ENCODE data around the gene PLXNB1. TPM values are rescaled to one million over a fixed set of nuclear protein-coding genes. Genes with fewer than 3 reads are reported as not detected.

The PLXNB1 gene
- total and polyA plus RNA-seq, 2 of the 13 experiments (the other 11 are each of a cell fraction or from before 2014, with no cell fraction given) = 86.0 to 143 TPM

GRCh38 chr3:48431224-48432029, 1.5 kb upstream of the PLXNB1 start (continued):
- TF ChIP-seq ZNF18 (CRISPR knock-in tag; IDR thresholded peaks at IDR 0.05; ENCODE audit: insufficient replicate concordance) (peak; percentile 93), ZKSCAN8 (CRISPR knock-in tag; IDR thresholded peaks at IDR 0.05; ENCODE audit: borderline replicate concordance) (peak; percentile 85), SNRNP70 (IDR thresholded peaks at IDR 0.05; ENCODE audit: low read depth, low read length) (no peak), ZBTB1 (CRISPR knock-in tag; IDR thresholded peaks at IDR 0.05; ENCODE audit: borderline replicate concordance) (no peak), THAP11 (CRISPR knock-in tag; IDR thresholded peaks at IDR 0.05) (0 out of 2 replicates have a peak, but pooled peaks have one; percentile 60), ZNF569 (CRISPR knock-in tag; IDR thresholded peaks at IDR 0.05; ENCODE audit: borderline replicate concordance) (no peak), PBX3 (CRISPR knock-in tag; IDR thresholded peaks at IDR 0.05; ENCODE audit: borderline replicate concordance) (no peak), DMTF1 (CRISPR knock-in tag; IDR thresholded peaks at IDR 0.05) (no peak), GABPB1 (CRISPR knock-in tag; IDR thresholded peaks at IDR 0.05) (peak; percentile 46), JARID2 (CRISPR knock-in tag; IDR thresholded peaks at IDR 0.05; ENCODE audit: insufficient replicate concordance) (no peak), MAX (IDR thresholded peaks at IDR 0.05) (no peak), ZNF589 (CRISPR knock-in tag; conservative IDR thresholded peaks at IDR 0.05) (no peak), ELF4 (CRISPR knock-in tag; IDR thresholded peaks at IDR 0.05; ENCODE audit: borderline replicate concordance) (no peak), TCF7L2 (IDR thresholded peaks at IDR 0.05; ENCODE audit: low read depth, low read length) (no peak), BORCS8-MEF2B (CRISPR knock-in tag; IDR thresholded peaks at IDR 0.05) (no peak; the same call in 1 of the 2 replicates), NFKB2 (CRISPR knock-in tag; IDR thresholded peaks at IDR 0.05; ENCODE audit: borderline replicate concordance) (peak; percentile 56; the same call in 1 of the 2 replicates), ZNF720 (CRISPR knock-in tag; IDR thresholded peaks at IDR 0.05) (no peak), ZNF451 (CRISPR knock-in tag; IDR thresholded peaks at IDR 0.05) (peak; percentile 74; the same call in 1 of the 2 replicates), ZNF296 (CRISPR knock-in tag; conservative IDR thresholded peaks at IDR 0.05) (peak; percentile 94), ZNF816 (CRISPR knock-in tag; IDR thresholded peaks at IDR 0.05; ENCODE audit: borderline replicate concordance) (peak; percentile 51; the same call in 1 of the 2 replicates), USF2 (IDR thresholded peaks at IDR 0.05; ENCODE audit: low read depth, low read length) (no peak), USF2 (CRISPR knock-in tag; IDR thresholded peaks at IDR 0.05; ENCODE audit: borderline replicate concordance) (no peak)

Measured in HepG2 (cell line).